Activated T-cell treated with anti-CD3 and anti-CD28 coated beads, Interleukin-2, amount 50 U/mL, for 48 hours (primary cell): Measurements from ENCODE around the gene RFPL1.
"Not testable (repeated sequence)": the region's sequence is repeated elsewhere in the genome, so short reads cannot be mapped to it uniquely, and the experiment has no call there.

Source experiments
- DNase-seq, 2 experiments: peaks; one replicate each; pipeline ENCODE4 v3.0.0-alpha.2; 2020

Gene RFPL1

GRCh38 chr22:29438283-29438682 lies at the start of gene RFPL1:
RFPL1 (plus strand) TSS chr22:29438583.
- DNase-seq: not testable (repeated sequence)

DNA sequence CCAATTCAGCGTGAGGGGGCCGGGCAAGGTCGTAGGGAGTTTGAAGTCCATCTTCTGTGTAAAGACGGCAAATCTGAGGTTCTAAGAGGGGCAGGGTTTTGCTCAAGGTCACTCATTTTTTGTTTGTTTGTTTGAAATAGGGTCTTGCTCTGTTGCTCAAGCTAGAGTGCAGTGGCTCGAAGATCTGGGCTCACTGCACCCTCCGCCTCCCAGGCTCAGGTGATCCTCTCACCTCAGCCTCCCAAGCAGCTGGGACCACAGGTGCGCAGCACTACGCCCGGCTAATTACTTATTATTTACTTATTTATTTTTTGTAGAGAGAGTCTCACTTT lies 49.7 kb upstream of the RFPL1 start:
- no peak for DNase-seq

DNA sequence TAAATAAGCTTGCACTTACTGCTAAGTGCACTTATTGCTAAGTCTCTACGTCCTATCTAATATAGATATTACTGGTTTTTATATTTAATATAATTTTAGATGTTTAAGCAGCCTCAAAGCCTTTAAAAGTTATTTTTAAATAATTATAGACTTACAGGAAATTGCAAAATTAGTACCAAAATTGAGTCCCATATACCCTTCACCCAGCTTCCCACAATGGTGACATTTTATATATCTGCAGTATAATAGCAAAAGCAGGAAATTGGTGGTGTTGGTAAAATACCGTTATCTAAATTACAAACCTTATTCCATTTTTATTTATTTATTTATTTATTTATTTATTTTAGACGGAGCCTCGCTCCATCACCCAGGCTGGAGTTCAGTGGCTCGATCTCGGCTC lies 48.1 kb upstream of the RFPL1 start:
- DNase-seq: no peak

DNA sequence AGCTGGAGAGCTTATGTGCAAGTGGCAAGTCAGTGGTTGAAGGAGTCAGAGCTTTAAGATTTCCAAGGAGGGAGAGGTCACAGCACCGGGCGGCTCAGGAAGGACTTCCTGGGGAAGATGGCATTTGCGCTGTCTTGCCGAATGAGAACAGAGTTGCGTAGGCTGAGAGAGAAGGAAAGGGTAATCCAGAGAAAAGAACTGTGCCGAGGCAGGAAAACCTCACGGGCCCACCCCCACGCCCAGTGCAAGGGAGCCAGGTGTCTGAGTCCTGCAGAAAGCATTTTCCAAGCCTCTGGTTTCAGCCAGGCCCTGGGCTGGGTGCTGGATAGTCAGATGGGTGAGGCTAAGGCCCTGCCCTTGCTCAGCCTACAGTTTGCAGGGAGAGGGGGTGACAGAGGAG lies 46.8 kb upstream of the RFPL1 start:
- no peak for DNase-seq

GRCh38 chr22:29393019-29393608 lies 45.3 kb upstream of the RFPL1 start:
- DNase-seq: no peak

DNA sequence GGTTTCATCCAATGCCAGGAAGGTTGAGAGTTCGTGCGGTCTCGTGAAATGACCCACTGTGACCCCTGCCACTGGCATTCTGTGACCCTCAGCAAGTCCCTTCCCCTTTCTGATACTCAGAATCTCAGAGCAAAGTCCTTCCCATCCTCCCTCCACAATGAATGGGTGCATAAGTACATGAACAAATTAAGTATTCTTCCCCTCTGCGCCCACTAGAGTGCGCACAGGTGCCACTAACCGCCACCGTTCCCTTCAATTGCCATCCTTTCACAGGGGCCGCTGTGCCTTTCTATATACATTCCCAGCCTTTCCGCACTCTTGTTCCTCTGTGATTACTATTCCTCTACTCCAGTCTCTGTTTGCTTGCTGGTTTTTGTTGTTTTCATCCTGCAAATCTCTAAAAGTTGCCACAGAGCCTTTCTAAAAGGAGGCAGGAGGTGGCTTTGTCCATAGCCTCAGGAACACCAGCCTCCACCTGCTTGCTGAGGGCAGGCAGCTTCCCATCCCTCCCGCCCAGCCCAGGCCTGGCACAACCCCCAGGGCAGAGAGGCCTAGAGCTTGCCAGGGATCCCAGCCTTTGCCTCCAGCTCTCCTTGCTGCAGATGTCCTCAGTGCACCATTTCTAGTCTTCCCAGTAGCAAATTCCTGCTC lies 43.3 kb upstream of the RFPL1 start:
- DNase-seq: peak; percentile 75 to 77

DNA sequence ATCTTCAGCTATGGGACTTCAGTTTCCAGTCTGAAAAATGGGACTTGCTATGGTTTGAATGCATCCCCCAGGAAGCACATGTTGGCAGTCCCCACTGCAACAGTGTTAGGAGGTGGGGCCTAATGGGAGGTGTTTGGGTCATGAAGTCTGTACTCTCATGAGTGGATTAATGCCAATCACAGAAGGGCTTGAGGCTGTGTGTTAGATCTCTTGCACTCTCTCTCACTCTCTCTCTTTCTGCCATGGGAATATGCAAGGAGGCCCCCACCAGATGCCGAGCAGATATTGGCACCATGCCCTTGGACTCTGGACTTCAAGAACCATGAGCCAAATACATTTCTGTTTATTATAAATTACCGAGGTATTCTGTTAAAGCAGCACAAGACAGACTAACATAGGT lies 42.3 kb upstream of the RFPL1 start:
- no peak for DNase-seq

GRCh38 chr22:29397791-29398190 lies 40.6 kb upstream of the RFPL1 start:
- DNase-seq: no peak

DNA sequence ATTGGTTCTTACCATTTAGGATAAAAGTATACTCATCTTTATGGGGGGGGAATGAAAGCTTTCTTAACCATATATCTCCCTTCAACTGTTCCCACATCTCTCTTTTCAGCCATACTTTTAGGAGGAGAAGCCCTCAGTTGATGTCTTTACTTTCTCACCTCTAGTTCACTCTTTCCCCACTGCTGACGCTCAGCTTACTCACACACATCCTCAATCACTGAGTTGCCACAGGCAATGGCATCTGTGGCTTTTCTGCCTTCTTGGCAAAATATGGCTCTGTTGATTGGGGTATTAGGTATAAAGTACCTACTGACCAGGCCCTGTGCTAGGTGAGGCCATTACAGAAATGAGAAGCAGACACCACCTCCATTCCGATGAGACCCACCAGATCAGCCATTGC lies 37.8 kb upstream of the RFPL1 start:
- DNase-seq: no peak

DNA sequence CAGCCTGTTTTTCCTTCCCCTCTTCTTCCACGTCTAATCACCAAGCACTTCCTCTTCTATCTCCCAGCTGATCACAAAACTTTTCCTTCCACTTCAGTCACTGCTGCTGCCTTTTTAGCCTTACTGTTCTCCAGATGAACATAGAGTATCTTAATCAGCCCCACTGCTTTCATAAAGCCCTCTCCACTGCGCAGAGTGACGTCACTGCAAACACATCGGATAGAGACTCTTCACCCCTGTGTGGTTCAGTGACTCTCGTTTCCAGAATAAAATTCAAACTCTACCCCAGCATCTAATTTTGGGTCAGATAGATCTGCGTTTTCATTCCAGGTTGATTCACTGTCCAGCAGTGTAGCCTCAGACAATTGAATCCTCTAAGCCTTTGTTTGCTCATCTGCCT lies 36.8 kb upstream of the RFPL1 start:
- DNase-seq: not testable (repeated sequence)

DNA sequence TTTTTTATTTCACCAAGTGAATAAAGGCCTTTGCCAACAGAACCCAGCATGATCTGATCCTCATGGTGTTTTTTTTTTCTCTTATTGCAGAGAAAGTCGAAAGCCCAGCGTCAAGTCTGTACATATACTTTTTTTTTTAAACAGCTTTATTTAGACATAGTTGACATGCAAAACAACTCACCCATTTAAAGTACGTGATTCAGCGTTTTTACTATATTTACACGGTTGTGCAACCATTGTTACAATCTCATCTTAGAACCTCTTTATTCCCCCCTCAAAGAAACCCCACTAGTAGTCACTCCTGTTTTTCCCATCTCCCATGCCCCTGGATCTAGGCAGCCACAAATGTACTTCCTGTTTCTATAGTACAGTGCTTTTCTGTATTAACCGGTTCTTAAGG lies 29.4 kb upstream of the RFPL1 start:
- DNase-seq: no peak

- not testable (repeated sequence) for DNase-seq
Observed at GRCh38 chr22:29411569-29412211, 26.7 kb upstream of the RFPL1 start.

- DNase-seq: peak; percentile 39 to 56
Observed at GRCh38 chr22:29412772-29413171, 25.6 kb upstream of the RFPL1 start.

DNA sequence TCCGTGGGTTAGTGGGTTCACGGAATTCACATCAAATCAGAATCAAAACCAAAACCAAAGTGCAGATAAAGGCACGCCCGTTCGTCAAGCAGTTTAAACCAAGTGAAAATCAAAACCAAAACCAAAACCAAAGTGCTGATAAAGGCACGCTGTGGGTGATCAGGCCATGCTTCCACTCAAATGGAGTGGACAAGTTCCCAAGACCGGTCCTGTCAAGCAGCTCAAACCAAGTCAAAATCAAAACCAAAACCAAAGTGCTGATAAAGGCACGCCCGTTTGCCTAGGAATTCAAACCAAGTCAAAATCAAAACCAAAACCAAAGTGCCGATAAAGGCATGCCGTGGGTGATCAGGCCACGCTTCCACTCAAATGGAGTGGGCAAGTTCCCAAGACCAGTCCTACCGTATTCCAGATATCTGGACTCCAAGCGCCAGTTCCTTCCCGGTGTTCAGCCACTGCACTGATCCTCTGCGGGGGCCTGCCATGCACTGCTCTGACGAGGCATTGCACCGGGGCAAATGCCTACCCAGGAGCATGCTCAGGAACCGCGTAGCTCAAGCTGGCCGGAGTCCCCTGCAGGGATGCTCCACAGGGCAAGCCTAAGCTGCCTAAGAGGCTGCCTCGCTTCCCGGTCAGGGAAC lies 23.3 kb upstream of the RFPL1 start:
- DNase-seq: peak; percentile 67 to 69

GRCh38 chr22:29418704-29419103 lies 19.7 kb upstream of the RFPL1 start:
- DNase-seq: not testable (repeated sequence)

DNA sequence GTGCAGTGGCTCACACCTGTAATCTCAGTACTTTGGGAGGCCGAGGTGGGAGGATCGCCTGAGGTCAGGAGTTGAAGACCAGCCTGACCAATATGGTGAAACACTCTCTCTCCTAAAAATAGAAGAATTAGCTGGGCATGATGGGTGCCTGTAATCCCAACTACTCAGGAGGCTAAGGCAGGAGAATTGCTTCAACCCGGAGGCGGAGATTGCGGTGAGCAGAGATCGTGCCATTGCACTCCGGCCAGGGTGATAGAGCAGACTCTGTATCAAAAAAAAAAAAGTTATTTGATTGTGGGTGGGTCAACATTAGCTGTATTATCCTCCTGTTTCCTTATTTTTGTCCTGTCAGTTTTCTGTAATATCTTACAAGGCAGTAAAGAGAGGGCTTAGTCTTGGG lies 11.9 kb upstream of the RFPL1 start:
- no peak for DNase-seq

DNA sequence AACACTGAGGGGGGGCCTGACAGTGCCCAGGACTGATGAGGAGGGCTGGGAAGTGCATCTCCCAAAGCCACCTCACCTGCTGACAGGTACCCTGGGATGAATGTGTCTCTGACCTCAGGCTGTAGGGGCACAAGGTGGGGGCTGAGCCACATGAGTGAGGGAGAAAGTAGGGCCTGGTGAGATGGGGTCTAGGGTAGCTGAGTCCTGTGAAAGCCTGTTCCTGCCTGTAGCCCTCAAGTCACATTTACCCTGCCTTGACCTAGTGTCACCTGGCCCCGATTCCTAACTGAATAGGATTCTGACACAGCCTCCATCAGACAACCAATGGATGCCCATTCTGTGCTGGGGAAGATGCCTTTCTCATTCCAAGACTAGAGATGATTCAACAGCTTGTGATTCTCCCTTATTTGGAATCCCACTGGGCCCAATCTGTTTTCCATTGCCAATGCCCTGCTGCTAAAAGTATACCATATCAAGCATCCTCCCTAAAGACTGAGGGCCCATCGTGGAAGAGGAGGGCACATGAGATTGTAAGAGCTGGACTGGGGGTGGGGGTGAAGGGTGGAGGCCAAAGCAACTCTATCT lies 11.1 kb upstream of the RFPL1 start:
- no peak for DNase-seq

GRCh38 chr22:29431986-29432385 lies 6.4 kb upstream of the RFPL1 start:
- DNase-seq: no peak

GRCh38 chr22:29433856-29434255 lies 4.5 kb upstream of the RFPL1 start:
- DNase-seq: no peak

- DNase-seq: no peak
Observed at GRCh38 chr22:29434288-29434687, 4.1 kb upstream of the RFPL1 start.

DNA sequence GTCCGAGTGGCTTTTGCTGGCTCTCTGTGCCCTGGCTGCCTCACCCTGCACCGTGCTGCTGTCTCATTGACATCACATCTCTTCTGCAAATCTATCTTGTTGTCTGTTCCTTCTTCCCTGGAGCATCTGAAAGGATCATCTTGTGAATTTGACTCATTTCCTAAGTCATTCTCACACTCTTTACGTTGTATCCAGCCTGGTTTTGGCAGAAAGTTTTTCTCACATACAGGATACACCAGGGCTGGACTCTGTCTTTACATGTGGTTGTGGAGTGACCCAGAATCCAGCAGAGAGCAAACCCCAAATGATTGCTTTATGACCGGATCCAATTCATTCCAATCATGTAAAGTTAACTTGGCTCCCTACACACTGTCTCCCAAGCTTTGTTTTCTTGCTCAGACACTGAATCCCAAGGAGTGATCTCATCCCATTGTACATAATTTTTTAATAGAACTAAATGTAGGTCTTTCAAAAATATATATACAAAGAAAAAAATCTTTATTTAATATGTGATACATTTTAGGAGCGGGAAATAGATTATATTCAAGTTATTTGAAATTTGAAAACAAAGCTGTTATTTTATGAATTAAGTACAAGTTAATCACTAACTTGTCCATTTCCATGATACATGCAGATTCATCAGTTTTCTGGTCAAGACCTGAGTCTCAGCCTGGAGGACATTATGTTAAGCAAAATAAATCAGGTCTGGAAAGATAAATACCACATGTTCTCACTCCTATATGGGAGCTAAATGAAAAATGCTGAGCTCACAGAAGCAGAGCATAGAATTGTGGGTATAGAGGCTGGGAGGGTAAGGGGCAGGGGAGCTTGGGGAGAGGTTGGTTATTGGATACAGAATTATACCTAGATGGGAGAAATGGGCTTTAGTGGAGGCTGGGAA lies 2.9 kb upstream of the RFPL1 start:
- DNase-seq: no peak

DNA sequence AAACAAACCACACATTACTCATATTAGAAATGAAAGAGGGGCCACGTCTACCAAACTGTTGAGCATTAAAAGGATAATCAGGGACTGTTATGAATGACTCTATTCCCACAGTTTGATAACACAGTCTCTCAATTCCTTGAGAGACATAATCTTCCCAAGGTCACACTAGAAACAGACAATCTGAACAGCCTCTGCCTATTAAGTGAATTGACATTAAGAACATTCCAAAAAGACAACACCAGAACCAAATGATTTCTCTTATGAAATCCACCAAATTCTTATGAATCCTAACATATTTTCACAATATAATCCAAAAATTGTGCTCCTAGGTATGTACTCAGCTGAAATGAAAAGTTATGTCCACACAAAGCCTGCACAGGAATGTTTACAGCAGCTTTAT lies 4.6 kb downstream of the RFPL1 start:
- DNase-seq: no peak

- DNase-seq: no peak
Observed at GRCh38 chr22:29443452-29443851, 5.1 kb downstream of the RFPL1 start.
